Measurements from ENCODE around the gene OR52I2.

- TF ChIP-seq CTCF (IDR thresholded peaks at IDR 0.05; ENCODE audit: borderline replicate concordance, extremely low read depth, low read length, poor library complexity, severe bottlenecking) (no peak), EZH2 (IDR thresholded peaks at IDR 0.05; ENCODE audit: borderline replicate concordance, low read depth, low read length, severe bottlenecking) (no peak)
These were observed 2.9 kb upstream of the OR52I2 start for GRCh38 chr11:4578624-4579023.

Data from DND-41 (cell line).